Measurements from ENCODE around the gene FGD6.

DNA sequence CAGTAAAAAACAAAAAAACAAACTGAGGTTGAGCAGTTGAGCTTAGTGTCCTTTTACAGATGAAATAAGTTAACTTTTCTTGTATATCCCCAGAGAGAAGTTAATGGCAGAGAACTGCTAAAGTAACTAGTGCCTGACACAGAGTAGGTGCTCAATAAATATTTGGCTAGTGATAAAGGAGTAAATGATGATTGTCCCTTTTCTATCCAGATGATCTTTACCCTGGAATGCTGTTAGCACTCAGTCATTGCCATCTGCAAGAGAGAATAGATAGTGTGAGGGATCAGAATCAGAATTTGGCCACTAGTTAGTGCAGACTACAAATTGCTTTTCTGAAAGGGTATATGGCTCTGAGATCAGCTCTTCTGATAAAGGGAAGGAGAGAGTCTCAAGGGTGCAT is 21.9 kb upstream of the FGD6 start:
- TF ChIP-seq YY1 (IDR thresholded peaks at IDR 0.05; ENCODE audit: insufficient read depth, insufficient read length) (no peak), SUZ12 (IDR thresholded peaks at IDR 0.05; ENCODE audit: extremely low read depth, insufficient read depth, insufficient read length) (no peak)

Measured in NT2/D1 (cell line).